GM18511 (cell line): ENCODE data around the gene GRPEL2.
A peak's percentile ranks its signal among the peaks of the same experiment; 100 is the strongest.

Source experiments
- ATAC-seq: cut with Tn5 transposase; IDR thresholded peaks from one replicate; pipeline ENCODE4 v1.9.1; 2021; ENCODE audit warnings: mild to moderate bottlenecking, moderate library complexity; ENCODE audit not compliant: unreplicated experiment

The GRPEL2 gene

DNA sequence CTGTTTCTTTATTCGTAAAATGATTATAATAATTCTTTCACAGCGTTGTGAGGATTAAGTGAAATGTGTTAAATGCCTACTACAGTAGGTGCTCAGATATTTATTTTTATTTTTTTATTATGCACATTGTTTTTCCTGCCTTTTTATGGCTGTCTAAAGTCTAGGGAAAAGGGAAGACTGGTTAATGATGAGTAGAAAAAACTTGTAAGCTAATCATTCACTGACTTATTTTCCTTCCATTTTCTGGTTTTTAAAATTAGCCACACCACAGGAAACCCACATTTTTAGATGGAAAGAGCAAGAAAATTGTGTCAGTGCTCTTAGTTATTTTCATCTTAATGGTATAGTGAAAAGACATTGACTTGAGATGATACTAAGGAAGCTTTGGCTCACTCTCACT, 8.6 kb downstream of the GRPEL2 start:
- no peak for ATAC-seq

GRCh38 chr5:149355688-149356087, 10.4 kb downstream of the GRPEL2 start:
- ATAC-seq, result no peak

DNA sequence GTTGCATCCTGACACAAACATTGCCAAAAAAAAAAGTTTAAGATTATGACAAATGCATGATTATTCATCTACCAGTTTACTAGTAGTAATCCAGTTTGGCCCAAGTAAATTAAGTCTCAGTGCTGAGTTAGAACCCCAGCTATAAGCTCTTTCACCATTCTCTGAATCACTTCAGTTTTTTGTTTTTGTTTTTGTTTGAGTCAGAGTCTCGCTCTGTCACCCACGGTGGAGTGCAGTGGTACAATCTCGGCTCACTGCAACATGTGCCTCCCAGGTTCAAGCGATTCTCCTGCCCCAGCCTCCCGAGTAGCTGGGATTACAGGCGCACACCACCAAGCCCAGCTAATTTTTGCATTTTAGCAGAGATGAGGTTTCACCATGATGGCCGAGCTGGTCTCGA, 11.1 kb downstream of the GRPEL2 start:
- no peak for ATAC-seq

GRCh38 chr5:149357370-149358293, 12.3 kb downstream of the GRPEL2 start, which contains the start of gene PCYOX1L:
PCYOX1L (plus strand) TSS chr5:149358046; CDS start chr5:149358069, 23 bp downstream.
- ATAC-seq, result peak; percentile 99

DNA sequence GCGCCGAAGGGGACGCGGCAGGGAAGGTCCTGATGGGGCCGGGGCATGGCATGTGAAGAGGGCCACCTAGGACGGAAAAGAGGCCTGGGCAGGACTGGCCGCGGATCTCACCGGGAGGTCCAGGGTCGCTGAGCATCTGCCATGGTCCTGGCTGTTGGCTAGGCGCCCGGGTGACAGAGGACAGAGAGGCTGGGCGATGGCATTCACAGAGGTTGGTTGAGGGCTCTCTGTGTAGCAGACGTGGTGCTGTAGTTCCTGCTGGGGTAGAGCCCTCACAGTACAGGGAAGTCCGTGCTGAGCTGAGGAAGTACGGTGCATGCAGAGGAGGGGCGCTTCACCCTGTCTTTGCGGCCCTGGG, 13.0 kb downstream of the GRPEL2 start:
- peak; percentile 23 for ATAC-seq

DNA sequence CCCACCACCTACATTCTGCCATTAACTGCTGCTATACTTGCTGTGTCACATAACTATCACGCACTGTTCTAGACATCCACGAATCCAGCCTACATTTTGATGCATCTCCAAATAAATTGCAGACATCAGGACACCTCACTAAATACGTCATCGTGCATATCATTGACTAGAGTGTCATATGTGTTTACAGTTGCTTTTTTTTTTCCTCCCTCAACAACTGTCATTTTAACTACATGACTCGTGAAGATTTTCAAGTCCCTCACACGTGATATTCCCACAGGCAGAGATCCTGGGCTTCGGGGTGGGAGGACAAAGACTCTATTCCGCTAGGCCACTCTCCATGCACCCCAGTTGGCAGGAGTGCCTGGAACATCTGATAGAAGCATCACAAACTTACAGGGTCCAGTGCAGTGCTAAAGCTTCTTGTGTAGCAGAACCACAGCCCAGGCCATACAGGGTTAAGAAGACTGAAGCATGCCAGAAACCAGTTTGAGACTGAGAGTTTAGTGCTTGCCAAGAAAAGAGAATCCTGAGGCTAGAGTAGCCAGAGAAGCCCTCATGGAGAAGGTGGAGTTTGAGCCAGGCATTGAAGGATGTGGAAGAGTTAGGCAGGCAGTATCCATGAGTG, 13.7 kb downstream of the GRPEL2 start:
- ATAC-seq, result no peak

- ATAC-seq, result no peak
Observed at GRCh38 chr5:149360272-149360671, 15.0 kb downstream of the GRPEL2 start.

GRCh38 chr5:149362541-149362940, 17.2 kb downstream of the GRPEL2 start:
- no peak for ATAC-seq

GRCh38 chr5:149363358-149363757, 18.1 kb downstream of the GRPEL2 start:
- ATAC-seq, result no peak

- ATAC-seq, result no peak
Observed at GRCh38 chr5:149363936-149364335, 18.6 kb downstream of the GRPEL2 start.

- ATAC-seq, result no peak
Observed at GRCh38 chr5:149364719-149365118, 19.4 kb downstream of the GRPEL2 start.

GRCh38 chr5:149365418-149365817, 20.1 kb downstream of the GRPEL2 start:
- ATAC-seq, result no peak

DNA sequence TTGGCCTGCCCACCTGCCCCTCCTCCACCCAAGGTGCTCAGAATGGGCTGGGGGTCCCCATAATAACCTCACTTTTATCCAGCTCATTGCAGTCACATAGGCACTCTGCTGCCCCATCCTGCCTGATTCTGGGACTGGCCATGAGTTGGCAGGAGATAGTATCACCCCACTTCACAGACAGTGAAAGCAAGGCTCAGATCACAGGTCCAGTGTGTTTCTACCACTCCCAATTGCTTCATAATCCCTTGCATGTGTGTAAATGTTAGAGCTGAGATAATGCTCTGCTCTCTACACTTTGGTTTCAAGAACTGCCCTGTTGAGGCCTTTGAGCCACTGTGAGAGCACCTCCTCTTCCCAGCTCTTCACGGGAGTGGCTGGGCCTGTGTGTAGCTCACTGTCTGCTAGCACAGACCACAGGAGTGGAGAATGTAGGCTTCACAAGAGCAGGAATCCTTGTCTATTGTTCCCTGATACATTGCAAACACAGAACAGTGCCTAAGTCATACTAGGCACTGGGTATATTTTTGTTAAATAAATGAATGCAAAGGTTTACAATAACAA, 20.9 kb downstream of the GRPEL2 start:
- ATAC-seq, result no peak

DNA sequence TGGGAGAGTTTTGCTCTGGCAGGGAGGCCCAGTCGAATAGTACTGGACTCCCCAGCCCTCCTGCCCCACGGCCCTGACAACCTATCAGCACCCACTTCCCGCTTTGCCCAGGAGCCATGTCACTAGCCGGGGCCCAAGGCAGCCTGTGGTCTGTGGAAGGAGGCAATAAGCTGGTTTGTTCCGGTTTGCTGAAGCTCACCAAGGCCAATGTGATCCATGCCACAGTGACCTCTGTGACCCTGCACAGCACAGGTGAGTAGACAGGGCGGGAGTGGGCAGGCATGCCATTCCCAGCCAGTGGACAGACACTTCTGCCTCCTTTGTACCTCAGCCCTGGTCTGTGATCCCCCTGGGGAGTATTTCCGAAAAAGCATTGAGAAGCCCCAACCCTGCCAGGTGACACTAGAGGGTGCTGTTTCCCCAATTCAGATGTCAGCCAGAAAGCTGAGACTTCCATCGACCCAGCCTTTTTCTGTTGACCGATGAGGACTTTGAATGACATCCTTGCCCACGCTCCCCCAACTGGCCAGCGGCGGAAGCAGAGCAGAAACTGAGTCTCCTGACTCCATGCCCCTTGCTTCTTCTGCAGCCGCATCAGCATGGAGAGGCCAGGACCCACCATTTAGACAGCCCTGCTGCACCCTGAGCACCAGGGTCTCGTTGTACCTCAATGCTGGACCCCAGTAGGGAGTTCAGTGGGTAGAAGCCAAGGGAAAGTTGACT, 22.1 kb downstream of the GRPEL2 start:
- no peak for ATAC-seq

- no peak for ATAC-seq
Observed at GRCh38 chr5:149367972-149368645, 22.8 kb downstream of the GRPEL2 start.

DNA sequence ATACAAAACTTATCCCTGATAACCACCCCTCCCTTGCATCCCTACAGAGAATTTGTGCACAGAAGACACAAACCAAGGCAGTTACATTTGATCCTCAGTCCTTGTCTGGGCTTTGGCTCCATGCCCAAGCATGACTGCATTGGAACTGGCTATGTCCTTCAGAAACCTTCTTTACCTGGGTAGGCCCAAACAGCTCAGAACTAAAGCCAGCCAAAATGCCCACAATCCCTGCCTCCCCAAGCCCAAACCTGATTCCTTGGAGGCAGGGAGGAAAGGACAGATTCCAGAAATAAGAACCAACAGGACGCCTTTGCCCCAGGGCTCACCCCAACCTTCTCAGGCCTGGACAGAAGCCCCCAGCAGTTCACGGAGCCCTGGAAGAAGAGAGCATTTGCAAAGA, 25.6 kb downstream of the GRPEL2 start:
- ATAC-seq, result no peak

DNA sequence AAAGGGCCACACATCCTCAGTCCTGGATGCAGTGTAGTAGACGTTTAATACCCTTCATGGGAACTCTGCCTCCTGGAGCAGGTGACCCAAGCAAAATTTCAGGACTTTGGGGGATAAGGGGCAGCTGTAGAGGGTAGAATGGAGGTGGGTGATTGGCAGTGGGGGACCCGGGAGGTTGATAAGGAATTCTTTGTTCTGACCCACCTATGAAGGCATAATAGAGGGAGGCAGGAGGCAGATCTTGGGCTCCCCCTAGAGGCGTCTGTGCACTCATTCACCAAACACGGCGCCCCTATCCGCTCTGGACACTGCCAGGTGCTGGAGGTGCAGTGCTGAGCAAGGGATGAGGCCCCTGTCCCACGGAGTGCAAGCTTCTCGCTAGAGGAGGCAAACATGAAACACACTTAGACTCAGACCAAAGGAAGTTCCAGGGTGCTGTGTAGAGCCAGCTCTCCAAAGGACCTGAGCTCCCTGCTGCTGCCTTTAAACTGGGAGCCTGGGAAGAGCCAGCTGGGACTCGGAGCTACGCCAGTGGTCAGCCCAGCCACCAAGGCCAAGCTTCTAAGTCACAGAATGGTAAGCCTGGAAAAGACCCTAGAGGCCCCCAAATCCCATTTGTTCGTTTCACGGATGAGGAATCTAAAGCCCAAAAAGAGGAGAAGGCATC, 26.1 kb downstream of the GRPEL2 start:
- ATAC-seq, result peak; percentile 87

DNA sequence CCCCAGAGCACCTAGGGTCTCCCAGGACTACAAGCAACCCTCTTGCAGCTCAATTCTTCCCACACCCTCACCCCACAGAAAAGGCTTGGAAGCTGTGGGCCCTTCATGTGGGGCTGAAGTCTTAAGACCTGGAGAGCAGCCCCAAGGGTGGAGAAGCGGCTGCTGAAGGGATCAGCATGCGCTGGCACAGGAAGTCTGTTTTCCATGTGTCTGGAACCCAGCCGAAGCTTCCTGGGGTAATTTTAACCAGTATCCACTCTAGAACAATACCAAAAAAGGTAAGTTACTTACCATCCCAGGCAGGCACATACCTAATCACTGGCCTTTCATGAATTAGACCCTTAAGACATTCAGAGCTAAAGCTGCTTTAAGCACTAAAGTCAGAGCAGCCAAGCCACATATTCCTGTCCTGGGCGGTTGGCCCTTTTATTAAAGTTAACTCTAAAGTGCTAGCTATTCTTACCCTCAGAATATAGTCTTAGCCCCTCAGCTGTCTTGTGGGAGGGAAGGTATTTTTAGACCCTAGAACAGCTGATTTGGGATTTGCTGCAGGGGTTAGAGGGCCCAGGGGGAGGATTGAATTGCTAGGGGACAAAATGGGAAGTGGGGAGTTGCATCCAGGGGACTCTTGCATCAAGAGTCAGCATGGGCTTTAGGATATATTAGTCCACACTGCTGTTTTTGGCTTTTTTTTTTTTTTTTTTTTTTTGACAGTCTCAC, 26.9 kb downstream of the GRPEL2 start:
- no peak for ATAC-seq

- no peak for ATAC-seq
Observed at GRCh38 chr5:149372932-149373331, 27.6 kb downstream of the GRPEL2 start.

GRCh38 chr5:149374303-149374702, 29.0 kb downstream of the GRPEL2 start:
- ATAC-seq, result no peak
